CD4-positive, alpha-beta T cell treated with Interferon alpha-2 for 1 hour (primary cell): ENCODE data around the gene COL13A1.
A peak's percentile ranks its signal among the peaks of the same experiment; 100 is the strongest.

ENCODE experiments used
- DNase-seq, 2 donors: peaks; one replicate each; pipeline ENCODE4 v3.0.0-alpha.2; 2020 to 2022

COL13A1 gene

GRCh38 chr10:69914398-69915214, 112.9 kb downstream of the COL13A1 start:
- peak; percentile 20 to 46 for DNase-seq

- DNase-seq, result no peak
These were observed 113.5 kb downstream of the COL13A1 start for GRCh38 chr10:69915215-69915560.

GRCh38 chr10:69916118-69916517, 114.4 kb downstream of the COL13A1 start:
- no peak for DNase-seq

- no peak for DNase-seq
These were observed 116.3 kb downstream of the COL13A1 start for GRCh38 chr10:69918036-69918435.

GRCh38 chr10:69919250-69919649, 117.5 kb downstream of the COL13A1 start:
- DNase-seq, result no peak

- no peak for DNase-seq
These were observed 123.4 kb downstream of the COL13A1 start for GRCh38 chr10:69925111-69925510.

GRCh38 chr10:69928339-69928738, 126.6 kb downstream of the COL13A1 start:
- no peak for DNase-seq

GRCh38 chr10:69929575-69929974, 127.9 kb downstream of the COL13A1 start:
- DNase-seq, result no peak

GRCh38 chr10:69934768-69935167, 133.1 kb downstream of the COL13A1 start:
- DNase-seq, result no peak

GRCh38 chr10:69936091-69936490, 134.4 kb downstream of the COL13A1 start:
- DNase-seq, result no peak

GRCh38 chr10:69938541-69938991, 136.9 kb downstream of the COL13A1 start:
- DNase-seq, result no peak

GRCh38 chr10:69939061-69939460, 137.4 kb downstream of the COL13A1 start:
- DNase-seq, result no peak

- DNase-seq, result no peak
These were observed 137.8 kb downstream of the COL13A1 start for GRCh38 chr10:69939481-69939880.

GRCh38 chr10:69941730-69942129, 140.0 kb downstream of the COL13A1 start:
- DNase-seq, result no peak

GRCh38 chr10:69943292-69943820, 141.7 kb downstream of the COL13A1 start:
- no peak for DNase-seq

- DNase-seq, result no peak
These were observed 143.1 kb downstream of the COL13A1 start for GRCh38 chr10:69944761-69945160.

GRCh38 chr10:69948261-69948660, 146.6 kb downstream of the COL13A1 start:
- no peak for DNase-seq

- no peak for DNase-seq
These were observed 148.1 kb downstream of the COL13A1 start for GRCh38 chr10:69949770-69950169.

- no peak for DNase-seq
These were observed 150.0 kb downstream of the COL13A1 start for GRCh38 chr10:69951658-69952057.

- no peak for DNase-seq
These were observed 150.5 kb downstream of the COL13A1 start for GRCh38 chr10:69952069-69952800.

GRCh38 chr10:69952821-69953221, 151.1 kb downstream of the COL13A1 start:
- DNase-seq, result no peak

- peak in 1 of 2 donors; percentile 12 for DNase-seq
These were observed 152.1 kb downstream of the COL13A1 start for GRCh38 chr10:69953851-69954250.

- DNase-seq, result no peak
These were observed 153.6 kb downstream of the COL13A1 start for GRCh38 chr10:69955211-69955805.
